ENCODE results near the gene LPXN.

Gene LPXN

DNA sequence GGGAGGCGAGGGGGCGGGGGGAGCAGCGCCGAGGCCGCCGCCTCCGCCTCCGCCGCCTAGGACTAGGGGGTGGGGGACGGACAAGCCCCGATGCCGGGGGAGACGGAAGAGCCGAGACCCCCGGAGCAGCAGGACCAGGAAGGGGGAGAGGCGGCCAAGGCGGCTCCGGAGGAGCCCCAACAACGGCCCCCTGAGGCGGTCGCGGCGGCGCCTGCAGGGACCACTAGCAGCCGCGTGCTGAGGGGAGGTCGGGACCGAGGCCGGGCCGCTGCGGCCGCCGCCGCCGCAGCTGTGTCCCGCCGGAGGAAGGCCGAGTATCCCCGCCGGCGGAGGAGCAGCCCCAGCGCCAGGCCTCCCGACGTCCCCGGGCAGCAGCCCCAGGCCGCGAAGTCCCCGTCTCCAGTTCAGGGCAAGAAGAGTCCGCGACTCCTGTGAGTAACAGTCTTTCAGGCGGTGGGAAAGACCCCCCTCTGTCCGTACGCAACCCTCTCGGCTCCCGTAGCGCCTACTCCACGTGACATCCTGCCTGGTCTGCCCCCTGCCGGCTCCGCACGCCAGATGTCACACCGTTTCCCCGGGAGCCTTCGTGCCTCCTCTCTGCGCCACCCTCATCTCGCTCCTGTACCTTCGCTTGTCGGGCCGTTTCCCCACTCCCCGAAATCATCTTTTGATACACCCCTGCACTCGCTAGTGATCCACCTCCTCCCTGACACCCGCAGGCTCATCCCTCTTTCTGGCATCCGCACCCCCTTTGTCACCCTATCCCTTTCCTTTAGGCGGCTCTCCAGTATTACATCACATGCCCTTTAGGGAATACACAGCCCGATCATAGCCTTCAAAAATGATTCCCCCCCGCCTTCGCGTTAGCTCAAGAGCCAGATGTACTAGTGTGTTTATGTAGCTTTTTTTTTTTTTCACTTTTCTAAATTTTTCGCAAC lies 3.8 kb upstream of the LPXN start:
- H3K4me3 ChIP-seq (ENCODE audit: low read depth, low read length), result peak overlapping the region; percentile 92
- TF ChIP-seq, protein P1, sequence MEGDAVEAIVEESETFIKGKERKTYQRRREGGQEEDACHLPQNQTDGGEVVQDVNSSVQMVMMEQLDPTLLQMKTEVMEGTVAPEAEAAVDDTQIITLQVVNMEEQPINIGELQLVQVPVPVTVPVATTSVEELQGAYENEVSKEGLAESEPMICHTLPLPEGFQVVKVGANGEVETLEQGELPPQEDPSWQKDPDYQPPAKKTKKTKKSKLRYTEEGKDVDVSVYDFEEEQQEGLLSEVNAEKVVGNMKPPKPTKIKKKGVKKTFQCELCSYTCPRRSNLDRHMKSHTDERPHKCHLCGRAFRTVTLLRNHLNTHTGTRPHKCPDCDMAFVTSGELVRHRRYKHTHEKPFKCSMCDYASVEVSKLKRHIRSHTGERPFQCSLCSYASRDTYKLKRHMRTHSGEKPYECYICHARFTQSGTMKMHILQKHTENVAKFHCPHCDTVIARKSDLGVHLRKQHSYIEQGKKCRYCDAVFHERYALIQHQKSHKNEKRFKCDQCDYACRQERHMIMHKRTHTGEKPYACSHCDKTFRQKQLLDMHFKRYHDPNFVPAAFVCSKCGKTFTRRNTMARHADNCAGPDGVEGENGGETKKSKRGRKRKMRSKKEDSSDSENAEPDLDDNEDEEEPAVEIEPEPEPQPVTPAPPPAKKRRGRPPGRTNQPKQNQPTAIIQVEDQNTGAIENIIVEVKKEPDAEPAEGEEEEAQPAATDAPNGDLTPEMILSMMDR (IDR thresholded peaks at IDR 0.05; ENCODE audit: borderline replicate concordance, insufficient read depth, low read depth, low read length), result peak; percentile 88

DNA sequence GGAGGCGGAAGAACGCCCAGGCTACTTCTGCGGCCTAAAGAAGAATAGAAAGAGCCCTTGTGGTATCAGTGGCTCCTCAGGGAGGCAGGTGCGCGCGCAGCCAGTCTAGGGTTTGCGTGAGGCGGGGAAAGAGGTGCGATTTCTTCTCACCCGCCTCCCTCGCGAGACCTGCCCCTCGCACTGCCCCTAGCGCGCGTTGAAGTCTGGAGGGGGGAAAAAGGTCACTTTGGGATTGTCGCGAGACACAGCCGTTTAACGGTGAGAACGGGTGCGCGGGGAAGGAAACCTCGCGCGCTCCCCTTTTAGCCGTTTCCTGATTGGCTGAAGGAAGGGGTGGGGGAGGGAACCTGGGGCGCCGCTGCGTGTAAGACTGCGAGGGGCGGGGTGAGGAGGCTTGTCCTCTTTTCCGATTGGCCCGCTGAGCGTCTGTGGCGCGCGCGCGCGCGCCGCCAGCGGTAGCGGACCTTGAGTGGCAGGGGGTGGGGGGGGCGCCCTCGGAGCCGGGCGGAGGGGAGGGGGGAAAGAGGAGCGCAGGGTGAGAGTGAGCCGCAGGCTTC lies 3.1 kb upstream of the LPXN start, which contains the start of gene ZFP91:
Gene ZFP91 (plus strand): TSS at position 429 of the 557 bp plus-strand sequence. CDS start 219 bp downstream, outside the sequence.
- TF ChIP-seq, protein P1 (IDR thresholded peaks at IDR 0.05; ENCODE audit: borderline replicate concordance, insufficient read depth, low read depth, low read length), result no peak
- peak within 1 kb of the TSS; percentile 92 for H3K4me3 ChIP-seq (ENCODE audit: low read depth, low read length)

DNA sequence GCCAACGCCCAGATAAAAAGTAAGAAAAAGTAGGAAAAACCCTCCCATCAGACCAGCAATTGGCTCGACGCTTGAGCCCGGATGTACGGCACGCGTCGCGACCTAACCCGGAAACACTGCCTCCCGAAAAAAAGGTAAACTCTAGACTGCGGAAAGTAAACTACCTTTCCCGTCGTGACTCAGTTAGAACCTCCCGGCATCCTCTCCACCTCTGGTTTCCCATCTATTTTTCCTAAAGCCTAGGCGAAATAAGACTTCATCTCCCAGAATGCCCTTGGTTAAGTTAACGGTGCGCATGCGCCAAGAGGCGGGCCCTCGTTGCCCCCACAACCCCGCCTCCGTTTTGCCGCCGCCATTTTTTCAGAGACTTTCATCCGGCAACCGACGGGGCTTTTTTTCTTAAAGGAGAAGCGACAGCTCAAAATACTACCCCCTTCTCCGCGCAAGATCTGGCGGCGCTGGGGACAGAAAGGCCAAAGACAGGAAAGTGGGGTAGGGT lies 2.5 kb upstream of the LPXN start:
- H3K4me3 ChIP-seq (ENCODE audit: low read depth, low read length), result peak overlapping the region; percentile 74

DNA sequence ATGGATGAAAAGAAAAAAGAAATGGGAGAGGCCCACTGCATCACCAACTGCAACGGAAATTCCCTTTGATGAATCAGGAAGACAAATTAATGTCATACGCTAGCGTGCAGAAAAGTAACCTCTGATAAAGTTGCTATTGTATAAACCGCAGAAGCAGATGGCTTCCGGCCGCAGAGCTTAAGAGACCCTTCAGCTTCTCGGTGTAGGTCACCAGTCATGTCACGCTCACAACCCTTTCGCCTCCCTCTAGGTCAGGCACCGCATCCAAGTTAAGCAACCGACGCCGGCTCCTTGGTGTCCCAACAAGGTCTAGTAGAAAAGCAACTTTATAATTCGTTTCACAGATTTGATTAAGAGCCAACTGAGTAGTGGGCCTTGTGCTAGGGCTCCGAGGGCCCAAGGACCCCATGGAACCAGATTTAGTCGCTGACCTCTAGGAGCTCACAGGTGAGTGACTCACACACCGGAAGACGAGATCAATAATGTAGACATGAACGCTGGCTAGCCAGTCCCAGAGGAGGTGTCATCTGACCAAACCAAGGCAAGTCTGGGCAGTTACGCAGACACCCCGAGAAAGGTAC lies 2.0 kb upstream of the LPXN start:
- TF ChIP-seq, protein P1 (IDR thresholded peaks at IDR 0.05; ENCODE audit: borderline replicate concordance, insufficient read depth, low read depth, low read length), result no peak
- peak overlapping the region; percentile 74 for H3K4me3 ChIP-seq (ENCODE audit: low read depth, low read length)

More for the DNA sequence above, 2.5 kb upstream of the LPXN start:
- TF ChIP-seq, protein P1 (IDR thresholded peaks at IDR 0.05; ENCODE audit: borderline replicate concordance, insufficient read depth, low read depth, low read length), result no peak

DNA sequence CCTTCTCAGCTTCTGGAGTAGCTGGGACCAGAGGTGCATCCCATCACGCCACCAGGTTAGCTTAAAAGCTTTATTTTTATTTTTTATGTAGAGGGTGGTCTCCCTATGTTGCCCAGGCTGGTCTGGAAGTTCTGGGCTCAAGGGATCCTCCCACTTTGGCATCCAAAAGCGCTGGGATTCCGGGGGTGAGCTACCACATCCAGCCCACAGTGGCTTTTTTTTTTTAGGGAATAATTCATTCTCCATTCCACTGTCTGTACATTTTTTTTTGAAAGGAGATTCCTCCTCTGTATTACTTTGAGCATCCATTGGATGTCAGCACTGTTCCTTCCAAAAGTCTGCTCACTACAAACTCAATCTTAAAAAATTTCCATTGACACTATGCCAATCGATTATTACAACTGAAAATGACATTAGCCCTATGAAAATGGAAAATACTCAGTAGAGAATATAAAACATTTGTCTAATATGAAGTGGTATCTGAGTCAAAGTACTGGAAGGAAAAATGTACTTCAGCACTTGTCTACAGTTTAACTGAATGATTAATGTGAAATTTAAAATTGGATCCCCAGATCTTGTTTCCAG lies 1.3 kb upstream of the LPXN start:
- peak overlapping the region; percentile 74 for H3K4me3 ChIP-seq (ENCODE audit: low read depth, low read length)
- TF ChIP-seq, protein P1 (IDR thresholded peaks at IDR 0.05; ENCODE audit: borderline replicate concordance, insufficient read depth, low read depth, low read length), result peak; percentile 25; the same call in 1 of the 2 replicates

DNA sequence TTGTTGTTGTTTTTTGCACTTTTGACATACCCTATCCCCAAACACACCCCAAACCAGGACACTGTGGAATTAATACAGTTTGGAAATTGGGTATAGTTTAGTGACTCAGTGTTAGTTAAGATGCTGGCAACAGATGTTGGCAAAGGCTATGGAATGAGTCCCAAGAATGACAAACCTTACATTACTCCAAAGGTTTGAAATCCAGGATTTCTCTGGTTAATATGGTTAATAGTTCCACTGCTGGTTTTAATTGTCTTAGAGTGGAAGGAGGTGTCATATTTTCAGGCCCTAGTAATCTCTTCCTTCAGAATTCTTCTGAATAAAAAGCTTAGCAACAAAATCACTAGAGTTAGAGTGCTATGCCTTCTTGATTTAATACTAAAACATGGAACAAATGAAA lies 775 bp downstream of the LPXN start:
- TF ChIP-seq, protein P1 (IDR thresholded peaks at IDR 0.05; ENCODE audit: borderline replicate concordance, insufficient read depth, low read depth, low read length), result no peak
- H3K4me3 ChIP-seq (ENCODE audit: low read depth, low read length), result peak overlapping the region; percentile 65

Measured in GM12875 (cell line).